GM18502 (cell line): ENCODE results near the gene HLX.

Experiments used
- ATAC-seq: cut with Tn5 transposase; IDR thresholded peaks from one replicate; pipeline ENCODE4 v1.9.1; 2021; ENCODE audit warnings: mild to moderate bottlenecking; ENCODE audit not compliant: unreplicated experiment, poor library complexity

Gene HLX

DNA sequence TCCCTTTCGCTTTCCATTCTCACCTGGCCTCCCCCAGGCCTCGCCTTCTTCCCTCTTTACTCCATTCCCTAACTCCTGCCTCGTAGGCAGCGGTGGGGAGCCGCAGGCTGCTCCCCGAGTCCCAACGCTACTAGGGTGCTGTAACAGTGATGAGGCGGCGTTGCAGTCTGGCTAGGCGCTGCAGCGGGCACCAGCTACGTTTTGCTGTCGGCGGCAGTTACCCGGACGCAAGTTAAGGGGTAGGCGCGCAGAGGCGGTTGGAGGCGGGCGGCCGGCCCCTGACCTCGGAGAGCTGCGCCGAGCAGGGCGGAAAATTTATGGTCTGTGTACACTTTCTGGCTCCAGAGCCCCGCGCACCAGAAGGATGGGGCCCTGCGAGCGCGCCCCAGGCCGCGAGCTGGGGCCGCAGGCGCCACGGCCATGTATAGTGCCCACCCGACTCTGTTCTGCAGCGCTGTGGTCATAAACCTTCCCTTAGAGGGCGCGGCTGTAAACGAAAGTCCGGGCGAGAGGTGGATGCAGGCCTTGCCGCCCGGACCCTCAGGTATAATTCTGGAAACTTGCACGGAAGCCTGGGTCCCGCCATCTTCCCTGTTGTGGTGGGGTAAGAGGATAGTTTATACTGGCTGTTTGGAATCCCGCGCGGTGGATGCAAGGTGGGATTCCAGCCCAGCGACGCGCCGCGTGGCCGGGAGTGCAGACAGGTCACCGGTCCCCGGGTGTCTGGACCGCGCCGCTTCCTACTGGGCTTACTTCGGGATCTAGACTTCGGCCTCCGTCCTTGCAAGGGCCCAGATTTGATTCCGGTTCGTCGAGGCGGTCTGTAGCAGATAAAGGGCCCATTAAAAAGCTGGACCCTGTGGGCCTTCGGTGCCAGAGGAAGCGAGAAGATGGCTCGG is 15.0 kb downstream of the HLX start:
- ATAC-seq: no peak

GRCh38 chr1:220894924-220895256 is 15.6 kb downstream of the HLX start:
- no peak for ATAC-seq

DNA sequence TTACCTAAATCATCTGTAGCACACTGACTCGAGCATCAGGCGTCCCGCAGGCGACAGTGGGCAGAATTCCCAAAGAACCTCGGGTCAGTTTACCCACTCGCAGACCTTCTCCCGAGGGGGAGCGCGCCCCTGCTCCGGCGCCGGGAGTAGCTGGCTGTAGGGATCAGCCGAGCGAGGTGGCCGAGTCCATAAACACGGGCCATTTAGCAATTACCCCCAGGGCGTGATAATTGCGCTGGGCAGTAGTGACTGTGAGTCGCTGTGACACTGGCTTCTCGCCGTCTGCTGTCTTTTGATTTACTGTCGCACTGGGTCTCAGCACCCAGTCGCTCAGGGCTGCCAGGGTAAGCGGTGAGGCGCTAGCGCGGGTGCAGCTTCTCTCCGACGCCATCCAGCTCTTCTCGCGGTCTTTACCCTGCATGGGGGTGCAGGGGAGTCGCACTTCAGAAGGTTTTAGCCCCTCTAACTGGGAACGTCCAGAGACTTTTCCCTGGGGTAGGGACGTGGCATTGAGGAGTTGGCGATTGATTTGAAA is 16.2 kb downstream of the HLX start:
- no peak for ATAC-seq

GRCh38 chr1:220896092-220896491 is 16.8 kb downstream of the HLX start:
- no peak for ATAC-seq

GRCh38 chr1:220900842-220901241 is 21.6 kb downstream of the HLX start:
- no peak for ATAC-seq

DNA sequence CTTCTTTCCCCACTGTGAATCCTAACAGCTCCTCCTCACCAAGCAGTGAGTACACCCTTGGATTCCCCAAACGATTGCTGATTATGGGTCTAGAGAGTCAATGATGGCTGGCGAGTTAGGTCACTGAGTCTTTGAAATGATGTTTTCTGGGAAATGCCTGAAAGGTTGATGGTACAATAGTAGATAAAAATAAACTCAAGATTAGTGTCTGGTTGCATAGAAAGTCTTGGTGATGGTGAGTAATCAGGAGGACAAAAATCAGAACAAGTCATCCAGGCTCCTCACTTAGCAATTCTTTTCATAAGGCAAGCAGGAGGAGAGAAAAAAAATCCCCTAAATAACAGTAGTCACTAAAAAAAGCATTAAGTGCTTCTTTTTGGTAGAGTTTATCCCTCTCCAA is 22.6 kb downstream of the HLX start:
- ATAC-seq: no peak

DNA sequence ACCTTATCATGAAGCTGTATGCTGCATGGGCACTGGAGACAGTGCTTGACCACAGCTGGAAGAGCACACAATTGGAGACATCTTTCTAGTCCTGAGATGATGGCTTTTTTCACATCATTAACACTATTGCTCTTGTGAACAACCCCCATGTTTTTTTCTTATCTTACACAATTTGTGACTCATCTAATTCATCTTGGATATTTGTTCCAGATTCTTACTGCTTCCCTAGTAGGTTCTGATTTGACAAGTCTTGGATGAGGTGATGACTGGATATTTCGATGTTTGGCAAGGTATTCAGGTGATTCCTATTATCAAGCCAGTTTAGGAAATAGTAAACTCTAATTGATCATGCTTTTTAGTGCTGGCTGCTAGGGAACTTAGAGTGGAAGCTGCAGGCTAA is 23.7 kb downstream of the HLX start:
- ATAC-seq: no peak

GRCh38 chr1:220904876-220905275 is 25.6 kb downstream of the HLX start:
- no peak for ATAC-seq

DNA sequence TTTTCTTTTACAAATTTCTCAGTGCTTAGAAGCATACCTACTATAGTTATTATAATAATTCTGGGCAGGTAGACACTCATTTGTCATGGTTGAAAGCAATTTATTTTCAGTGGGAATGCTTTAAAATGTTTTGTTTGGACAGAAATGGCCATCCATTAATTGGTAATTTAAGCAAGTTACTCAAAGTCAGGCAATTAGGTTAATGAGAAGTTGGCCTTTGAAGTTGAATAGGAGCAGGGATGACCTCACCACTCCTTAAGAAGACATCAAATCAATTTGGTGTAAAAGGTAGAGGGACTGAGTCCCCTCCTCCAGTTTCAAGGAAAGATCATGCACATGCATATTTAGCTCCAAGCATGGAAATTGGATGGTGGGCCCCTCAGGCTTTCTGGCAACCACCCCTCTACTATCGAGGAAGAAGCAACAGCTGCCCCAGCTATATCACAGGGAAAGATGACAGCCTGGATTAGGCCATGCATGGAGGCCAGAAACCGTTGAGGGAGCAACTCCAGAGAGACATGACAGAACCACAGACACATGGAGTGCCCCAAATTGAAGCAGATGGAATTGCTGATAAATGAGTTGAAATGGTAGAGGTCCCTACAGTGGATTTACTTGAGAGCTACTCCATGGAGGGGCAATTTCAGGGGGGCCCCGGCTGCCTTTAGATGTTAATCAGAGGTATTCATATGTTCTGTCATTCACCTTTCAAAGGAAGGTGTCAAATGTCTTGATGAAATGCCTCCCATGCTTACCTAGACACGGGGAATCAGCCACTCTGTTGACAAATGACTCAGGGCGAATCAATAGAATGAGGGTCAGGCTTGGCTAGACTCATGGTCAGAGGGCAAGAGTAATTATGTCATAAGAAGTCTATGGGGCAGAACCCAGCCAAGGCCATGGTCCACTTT is 26.7 kb downstream of the HLX start:
- no peak for ATAC-seq

- no peak for ATAC-seq
These were observed 27.5 kb downstream of the HLX start for GRCh38 chr1:220906561-220907334.

- ATAC-seq: peak; percentile 50
These were observed 29.5 kb downstream of the HLX start for GRCh38 chr1:220908757-220909156.

- ATAC-seq: no peak
These were observed 30.8 kb downstream of the HLX start for GRCh38 chr1:220910021-220910420.

- ATAC-seq: no peak
These were observed 35.3 kb downstream of the HLX start for GRCh38 chr1:220914283-220915116.

- no peak for ATAC-seq
These were observed 35.8 kb downstream of the HLX start for GRCh38 chr1:220915117-220915440.

DNA sequence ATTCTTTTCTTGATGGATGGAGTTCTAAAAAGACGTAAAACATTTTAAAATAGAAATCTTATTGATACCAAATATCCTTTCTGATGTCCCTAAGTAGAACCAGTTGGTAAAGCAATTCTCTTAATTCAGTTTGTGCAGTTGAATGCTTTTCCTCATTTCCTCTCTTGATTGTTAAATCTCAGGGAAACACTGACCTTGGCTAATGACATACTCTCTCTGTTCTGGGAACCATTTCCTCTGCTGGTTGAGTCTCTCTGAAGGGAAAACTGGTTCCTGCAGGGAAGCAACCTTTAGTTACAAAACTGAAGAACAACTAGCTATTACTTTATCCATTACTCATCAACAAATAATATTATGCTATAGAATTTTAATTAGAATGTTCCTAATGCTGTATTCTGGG is 36.7 kb downstream of the HLX start:
- ATAC-seq: no peak

- ATAC-seq: no peak
These were observed 37.9 kb downstream of the HLX start for GRCh38 chr1:220917101-220917500.

- ATAC-seq: no peak
These were observed 38.4 kb downstream of the HLX start for GRCh38 chr1:220917535-220918209.

- ATAC-seq: no peak
These were observed 39.2 kb downstream of the HLX start for GRCh38 chr1:220918285-220918951.

- ATAC-seq: no peak
These were observed 41.7 kb downstream of the HLX start for GRCh38 chr1:220920967-220921366.
